ENCODE measurements around the gene TMEM273. TPM values are rescaled to one million over a fixed set of nuclear protein-coding genes. Genes with fewer than 3 reads are reported as not detected.

TMEM273 gene
- total RNA-seq, 1 experiment from 2014 or later, result not detected

GRCh38 chr10:49157229-49157628, 31.0 kb downstream of the TMEM273 start (continued):
- no peak for TF ChIP-seq ZNF274 (IDR thresholded peaks at IDR 0.05; ENCODE audit: low read depth, low read length)
- no peak for TF ChIP-seq SRF (IDR thresholded peaks at IDR 0.05; ENCODE audit: low read depth)
- TF ChIP-seq SIN3A (IDR thresholded peaks at IDR 0.05; ENCODE audit: low read depth), result no peak
- no peak for TF ChIP-seq ZBTB33 (IDR thresholded peaks at IDR 0.05; ENCODE audit: extremely low read depth, insufficient replicate concordance, low read length)

- no peaks in the 10 kb centered on the region for H3K4me1 ChIP-seq (ENCODE audit: control insufficient read depth in 1 of 2, insufficient read depth in 2 of 2, low read length in 2 of 2)
- no TSS peak for BruUV-seq (replicated peaks)
- ATAC-seq (no peak), DNase-seq (ENCODE audit: low read depth, low spot score) (no peak)
- H3K27me3 ChIP-seq (ENCODE audit: insufficient read depth, low read length), result peaks cover 85% of the 10 kb centered on the region
- H3K79me2 ChIP-seq (ENCODE audit: insufficient read depth, low read length), result no peaks in the 10 kb centered on the region
- H4K20me1 ChIP-seq (ENCODE audit: insufficient read depth), result no peaks in the 10 kb centered on the region; the same call in 1 of the 2 replicates
- CTCF ChIA-PET, result interaction anchor here (2.4 kb wide), 1 partner anchor 10 kb away, joined by 6 read pairs; no protein-coding TSS in a partner anchor
- POLR2A ChIA-PET, result no interaction called here
- H3K9me3 ChIP-seq (ENCODE audit: control insufficient read depth in 1 of 2, insufficient read depth in 1 of 2, low read depth in 1 of 2, low read length in 2 of 2), result no peaks in the 10 kb centered on the region
- H3K9me2 ChIP-seq (ENCODE audit: insufficient read depth), result no peaks in the 10 kb centered on the region
- no peak overlapping the region for H3K27ac ChIP-seq (ENCODE audit: low read depth, low read length)
- no peaks in the 10 kb centered on the region for H3K36me3 ChIP-seq (ENCODE audit: control insufficient read depth in 1 of 2, insufficient read depth in 2 of 2, low read length in 2 of 2)
- H2AFZ ChIP-seq (ENCODE audit: low read depth, low read length, poor library complexity, severe bottlenecking), result no peak overlapping the region
- intact Hi-C loops (cut with micrococcal nuclease), result no loop called here
- RAD21 ChIA-PET (ENCODE audit: low non-redundant PET in 1 of 2, low total read pairs in 2 of 2, uncharacterized antibody in 2 of 2, unreplicated experiment in 2 of 2), result no interaction called here
- no peak overlapping the region for H3K4me2 ChIP-seq (ENCODE audit: low read length)
- no peak overlapping the region for H3K4me3 ChIP-seq (replicated peaks in 1 of 2; ENCODE audit: low read depth in 1 of 2, low read length in 2 of 2)
- no peak overlapping the region for H3K9ac ChIP-seq (ENCODE audit: low read length)
- TF ChIP-seq CBX3 (IDR thresholded peaks at IDR 0.05; ENCODE audit: low read depth) (no peak), SIN3A (IDR thresholded peaks at IDR 0.05; ENCODE audit: low read depth) (no peak), EGR1 (IDR thresholded peaks at IDR 0.05; ENCODE audit: low read depth) (no peak), ATF3 (IDR thresholded peaks at IDR 0.05) (no peak), EZH2phosphoT487 (IDR thresholded peaks at IDR 0.05; ENCODE audit: borderline replicate concordance) (no peak), REST (IDR thresholded peaks at IDR 0.05; ENCODE audit: low read depth) (no peak), CEBPB (IDR thresholded peaks at IDR 0.05; ENCODE audit: low read depth) (no peak), FOSL1 (IDR thresholded peaks at IDR 0.05; ENCODE audit: low read depth) (no peak), EZH2 (IDR thresholded peaks at IDR 0.05) (no peak), JUND (IDR thresholded peaks at IDR 0.05) (no peak), CTCF (IDR thresholded peaks at IDR 0.05 in 2 of 3, conservative IDR thresholded peaks at IDR 0.05 in 1 of 3; ENCODE audit: borderline replicate concordance in 1 of 3, insufficient read depth in 1 of 3, low read depth in 2 of 3, low read length in 2 of 3) (no peak), ZFX (IDR thresholded peaks at IDR 0.05) (no peak), ZBTB33 (IDR thresholded peaks at IDR 0.05; ENCODE audit: extremely low read depth, insufficient replicate concordance, low read length) (no peak), SP1 (IDR thresholded peaks at IDR 0.05; ENCODE audit: low read depth) (no peak)
Observed at GRCh38 chr10:49154641-49155040, 33.5 kb downstream of the TMEM273 start.
